Measurements from ENCODE around the gene CDIP1.

CDIP1 gene

GRCh38 chr16:4513086-4513860 is 25.3 kb downstream of the CDIP1 start:
- DNase-seq = no peak

- no peak for DNase-seq
These were observed 26.1 kb downstream of the CDIP1 start for GRCh38 chr16:4512473-4512872.

GRCh38 chr16:4511441-4512082 is 27.0 kb downstream of the CDIP1 start:
- peak; percentile 67 for DNase-seq

DNA sequence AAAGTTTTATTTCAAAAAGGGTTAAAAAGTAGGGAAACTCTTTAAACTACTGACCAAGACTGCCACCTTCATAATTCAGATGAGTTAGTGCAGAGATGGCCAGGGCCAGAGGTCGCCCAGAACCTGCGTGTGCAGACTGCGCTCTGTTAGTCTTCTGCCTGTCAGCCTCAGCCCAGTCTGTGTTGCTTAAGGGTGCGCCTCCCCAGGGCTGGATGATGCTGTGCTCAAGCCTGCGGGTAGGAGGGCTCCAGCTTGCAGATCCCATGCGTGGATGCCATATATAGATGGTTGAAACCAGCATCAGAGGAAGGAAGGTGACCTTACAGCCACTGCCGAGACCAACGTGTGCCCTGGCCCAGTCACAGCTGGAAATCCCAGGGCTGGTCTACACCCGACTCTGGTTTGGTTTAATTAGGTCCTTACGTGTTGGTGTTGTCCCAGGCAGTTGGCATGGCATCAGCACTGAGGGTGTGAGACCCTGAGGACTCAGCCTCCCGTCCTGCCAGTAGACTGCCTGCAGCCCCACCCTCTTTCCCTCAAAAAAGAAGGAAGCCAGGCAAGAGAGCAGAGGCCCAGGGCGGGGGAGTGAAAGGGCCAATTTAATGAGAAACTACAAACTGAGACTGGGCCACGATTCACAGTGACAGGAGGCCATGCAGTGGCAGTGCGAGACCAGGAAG is 27.7 kb downstream of the CDIP1 start:
- no peak for DNase-seq

- DNase-seq = no peak
These were observed 28.4 kb downstream of the CDIP1 start for GRCh38 chr16:4510131-4510530.

DNA sequence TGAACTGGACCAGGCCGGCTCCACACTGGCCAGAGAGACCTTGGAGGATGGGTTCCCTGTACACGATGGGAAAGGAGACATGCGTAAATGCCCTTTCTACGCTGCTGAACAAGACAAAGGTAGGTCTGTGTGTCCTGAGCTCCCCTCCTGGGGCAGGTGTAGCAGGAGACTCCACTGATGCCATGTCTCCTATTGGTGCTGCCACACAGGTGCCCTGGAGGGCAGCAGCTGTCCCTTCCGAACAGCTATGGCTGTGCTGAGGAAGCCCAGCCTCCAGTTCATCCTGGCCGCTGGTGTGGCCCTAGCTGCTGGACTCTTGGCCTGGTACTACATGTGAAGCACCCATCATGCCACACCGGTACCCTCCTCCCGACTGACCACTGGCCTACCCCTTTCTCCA is 29.2 kb downstream of the CDIP1 start:
- DNase-seq = no peak

- no peak for DNase-seq
These were observed 29.8 kb downstream of the CDIP1 start for GRCh38 chr16:4508806-4509205.

DNA sequence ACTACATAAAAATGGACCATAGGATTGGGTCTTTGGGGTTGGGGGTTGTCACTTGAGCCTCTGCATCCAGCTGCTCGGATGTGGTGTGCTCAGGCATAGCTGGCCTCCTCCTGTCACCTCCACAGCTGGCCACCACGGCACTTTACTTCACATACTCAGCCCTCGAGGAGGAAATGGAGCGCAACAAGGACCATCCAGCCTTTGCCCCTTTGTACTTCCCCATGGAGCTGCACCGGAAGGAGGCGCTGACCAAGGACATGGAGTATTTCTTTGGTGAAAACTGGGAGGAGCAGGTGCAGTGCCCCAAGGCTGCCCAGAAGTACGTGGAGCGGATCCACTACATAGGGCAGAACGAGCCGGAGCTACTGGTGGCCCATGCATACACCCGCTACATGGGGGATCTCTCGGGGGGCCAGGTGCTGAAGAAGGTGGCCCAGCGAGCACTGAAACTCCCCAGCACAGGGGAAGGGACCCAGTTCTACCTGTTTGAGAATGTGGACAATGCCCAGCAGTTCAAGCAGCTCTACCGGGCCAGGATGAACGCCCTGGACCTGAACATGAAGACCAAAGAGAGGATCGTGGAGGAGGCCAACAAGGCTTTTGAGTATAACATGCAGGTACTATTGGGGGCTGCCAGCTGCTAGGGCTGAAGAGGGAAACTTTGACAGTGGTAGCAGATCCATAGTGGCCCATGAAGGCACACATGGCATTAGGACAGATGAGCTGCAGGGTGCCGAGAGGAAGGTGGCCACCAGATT is 30.8 kb downstream of the CDIP1 start:
- DNase-seq = no peak

GRCh38 chr16:4506450-4506849 is 32.1 kb downstream of the CDIP1 start:
- DNase-seq = peak; percentile 77

DNA sequence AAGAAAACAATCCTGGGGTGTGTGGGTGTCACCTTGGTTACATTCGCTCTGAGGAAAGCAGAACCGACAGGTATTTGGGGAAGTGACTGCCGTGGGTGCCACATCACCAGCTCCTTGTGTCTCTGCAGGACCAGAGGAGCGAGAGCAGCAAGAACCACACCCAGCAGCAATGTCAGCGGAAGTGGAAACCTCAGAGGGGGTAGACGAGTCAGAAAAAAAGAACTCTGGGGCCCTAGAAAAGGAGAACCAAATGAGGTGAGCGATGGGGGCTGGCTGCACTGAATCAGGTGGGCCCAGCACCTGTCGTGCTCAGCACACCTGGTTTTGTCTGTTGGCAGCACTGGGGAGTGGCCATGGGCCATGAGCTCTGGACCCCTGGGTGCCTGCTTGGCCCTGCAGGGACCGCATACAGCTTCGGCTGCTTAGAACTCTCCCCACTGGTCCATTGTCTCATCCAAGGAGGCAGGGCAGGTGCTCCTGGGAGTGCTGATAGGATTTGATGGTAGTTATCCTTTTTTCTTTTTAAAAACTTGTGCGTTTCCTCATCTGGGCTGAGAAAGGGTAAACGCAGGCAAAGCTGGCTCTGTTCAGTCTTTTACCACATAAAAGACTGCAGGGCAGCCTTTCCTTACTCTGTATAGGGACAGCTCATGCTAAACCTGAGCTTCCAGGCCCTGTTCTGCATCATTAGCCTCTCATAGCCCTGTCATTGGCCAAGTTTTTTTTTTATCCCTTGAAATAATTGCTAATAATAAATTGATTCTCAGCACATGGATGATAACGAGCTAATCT is 33.0 kb downstream of the CDIP1 start:
- DNase-seq = peak; percentile 58

- no peak for DNase-seq
These were observed 37.5 kb downstream of the CDIP1 start for GRCh38 chr16:4501071-4501478.

DNA sequence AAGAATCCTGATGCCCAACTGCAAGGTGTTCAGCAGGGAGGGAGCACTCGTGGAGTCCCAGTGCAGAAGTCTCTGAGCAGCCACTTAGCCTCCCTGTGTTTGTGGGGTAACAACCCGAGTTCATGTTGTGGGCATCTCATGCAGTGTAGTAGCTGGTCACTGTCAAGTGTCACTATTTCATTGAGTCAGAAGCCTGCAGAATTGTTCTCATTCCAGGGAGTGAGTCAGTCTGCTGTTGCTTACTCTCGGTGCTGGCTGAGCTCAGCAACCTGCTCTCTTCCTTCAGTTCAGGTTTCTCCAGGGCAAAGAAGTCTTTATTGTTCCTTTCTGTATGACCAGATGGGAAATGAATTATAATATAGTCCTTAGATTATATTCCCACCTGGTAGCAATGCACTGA is 38.3 kb downstream of the CDIP1 start:
- no peak for DNase-seq

DNA sequence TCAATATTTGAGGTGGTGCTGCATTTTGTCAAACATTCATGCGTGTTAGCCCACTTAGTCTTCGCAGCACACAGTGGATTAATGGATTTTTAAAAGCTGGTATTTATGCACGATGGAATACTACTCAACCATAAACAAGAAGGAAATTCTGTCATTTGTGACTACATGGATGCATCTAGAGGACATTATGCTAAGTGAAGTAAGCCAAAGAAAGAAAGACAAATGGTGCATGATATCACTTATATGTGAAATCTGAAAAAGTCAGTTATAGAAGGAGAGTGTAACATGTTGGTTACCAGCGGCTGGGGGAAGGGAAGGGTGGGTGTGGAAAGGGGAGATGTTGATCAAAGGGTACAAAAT is 39.4 kb downstream of the CDIP1 start:
- no peak for DNase-seq

DNA sequence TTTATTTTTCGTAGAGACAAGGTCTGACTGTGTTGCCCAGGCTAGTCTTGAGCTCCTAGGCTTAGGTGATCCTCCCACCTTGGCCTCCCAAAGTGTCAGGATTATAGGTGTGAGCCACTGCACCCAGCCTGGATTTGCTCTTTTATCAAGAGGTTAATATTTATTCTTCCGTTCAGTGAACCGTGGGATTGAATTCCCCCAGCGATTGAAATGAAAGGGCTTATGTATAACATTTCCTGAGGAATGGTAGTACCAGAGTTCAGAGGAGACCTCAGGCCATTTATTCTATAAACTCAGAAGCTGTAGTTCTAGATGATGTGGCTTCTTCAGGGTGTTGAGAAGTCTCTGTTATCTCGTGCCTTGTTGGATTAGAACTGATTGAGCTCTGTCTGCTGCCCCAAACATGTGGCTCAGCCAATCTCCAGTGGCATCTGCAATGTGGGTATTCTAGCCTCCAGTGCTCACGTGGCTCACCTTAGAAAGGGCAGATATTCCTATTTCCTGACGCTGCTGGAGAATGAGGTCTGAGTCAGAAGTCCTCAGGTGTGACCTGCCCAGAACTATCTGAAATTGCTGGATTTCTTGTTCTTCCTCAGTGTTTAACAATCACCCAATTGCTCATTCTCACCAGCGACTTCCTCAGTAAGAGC is 39.9 kb downstream of the CDIP1 start:
- no peak for DNase-seq

DNA sequence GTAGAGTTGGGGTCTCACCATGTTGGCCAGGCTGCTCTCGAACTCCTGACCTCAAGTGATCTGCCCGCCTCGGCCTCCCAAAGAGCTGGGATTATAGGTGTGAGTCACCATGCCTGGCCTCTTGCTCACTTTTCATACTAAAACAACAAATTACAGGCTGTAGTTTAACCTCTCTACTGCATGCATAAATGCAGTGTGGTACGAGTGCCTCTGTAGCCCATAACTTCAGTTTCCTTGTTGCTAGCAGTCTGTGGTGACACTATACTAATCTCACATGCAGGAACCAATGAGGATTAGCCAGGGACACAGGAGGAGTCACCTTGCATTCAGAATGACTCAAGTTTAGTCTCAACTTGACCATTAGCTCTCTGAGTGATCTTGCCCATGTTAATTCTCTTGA is 42.3 kb downstream of the CDIP1 start:
- DNase-seq = no peak

- no peak for DNase-seq
These were observed 42.8 kb downstream of the CDIP1 start for GRCh38 chr16:4495766-4496165.

DNA sequence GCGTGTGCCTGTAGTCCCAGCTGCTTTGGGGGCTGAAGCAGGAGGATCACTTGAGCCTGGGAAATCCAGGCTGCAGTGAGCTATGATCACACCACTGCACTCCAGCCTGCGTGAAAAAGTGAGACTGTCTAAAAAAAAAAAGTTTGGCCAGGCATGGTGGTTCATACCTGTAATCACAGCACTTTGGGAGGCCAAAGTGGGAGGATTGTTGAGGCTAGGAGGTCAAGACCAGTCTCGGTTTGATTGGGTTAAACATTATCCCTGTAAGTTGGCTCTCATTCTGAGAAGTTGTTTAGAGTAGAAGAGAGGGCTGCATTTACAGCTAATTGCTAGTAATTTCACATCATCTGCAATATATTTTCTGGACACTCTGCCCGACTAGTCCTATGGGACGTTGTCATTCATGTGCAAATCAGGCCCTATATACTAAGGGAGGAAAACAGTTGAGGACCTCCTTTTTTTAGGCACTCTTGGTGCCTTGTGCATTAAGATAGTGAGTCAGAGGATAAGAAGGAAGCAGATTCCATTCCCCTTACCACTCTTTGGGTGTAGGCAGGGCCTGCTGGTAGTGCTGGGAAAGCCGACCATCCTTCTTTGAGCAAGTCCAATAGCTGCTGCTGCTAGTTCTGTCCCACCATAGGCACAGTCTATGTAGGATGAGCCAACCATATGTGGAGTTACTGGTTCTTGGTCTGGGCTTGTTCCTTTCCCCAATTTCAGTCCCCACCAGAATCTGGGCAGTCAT is 43.7 kb downstream of the CDIP1 start:
- no peak for DNase-seq

DNA sequence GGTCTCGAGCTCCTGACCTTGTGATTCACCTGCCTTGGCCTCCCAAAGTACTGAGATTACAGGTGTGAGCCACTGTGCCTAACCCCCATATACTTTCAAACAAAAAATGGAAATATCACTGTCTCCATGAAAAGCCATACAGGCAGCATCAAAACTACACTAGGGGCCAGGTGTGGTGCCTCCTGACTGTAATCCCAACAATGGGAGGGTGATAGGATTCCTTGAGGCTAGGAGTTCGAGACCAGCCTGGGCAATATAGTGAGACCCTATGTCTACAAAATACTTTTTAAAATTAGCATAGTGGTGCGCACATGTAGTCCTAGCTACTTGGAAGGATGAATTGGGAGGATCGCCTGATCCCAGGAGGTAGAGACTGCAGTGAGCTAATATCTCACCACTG is 46.7 kb downstream of the CDIP1 start:
- DNase-seq = no peak

DNA sequence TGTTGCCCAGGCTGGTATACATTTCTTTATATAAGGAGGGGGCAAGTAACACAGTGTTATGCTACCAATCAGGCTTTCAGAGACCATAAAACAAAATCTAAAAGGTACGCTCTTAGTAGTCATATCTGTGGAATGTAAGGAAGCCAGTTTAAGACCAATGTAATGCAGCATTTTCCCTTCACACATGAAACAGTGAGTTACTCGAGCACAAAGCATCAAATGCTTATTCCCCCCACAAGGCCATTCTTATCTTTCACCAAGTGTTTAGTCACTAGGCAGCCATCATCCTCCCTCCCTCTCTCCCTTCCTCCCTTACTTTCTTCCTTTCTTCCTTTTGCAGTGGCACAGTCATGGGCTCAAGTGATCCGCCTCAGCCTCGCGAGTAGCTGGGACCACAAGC is 49.5 kb downstream of the CDIP1 start:
- DNase-seq = no peak

GRCh38 chr16:4488499-4488967 is 50.0 kb downstream of the CDIP1 start:
- no peak for DNase-seq

- no peak for DNase-seq
These were observed 50.5 kb downstream of the CDIP1 start for GRCh38 chr16:4487955-4488498.

All from femur (tissue), 1 donor.